DND-41 (cell line): ENCODE measurements around the gene PCID2.

ENCODE experiments used
- ATAC-seq: fragments of 200-7000 bp; cut with Tn5 transposase; 3 replicates; pipeline ENCODE4 v1.9.1; 2021; ENCODE audit warnings: low read depth; ENCODE audit not compliant: insufficient read depth
- DNase-seq: peaks from one replicate; pipeline ENCODE4 v3.0.0-alpha.2; 2020
- H2AFZ ChIP-seq: 2 replicates; pipeline ENCODE4 v1.6.0; 2012; ENCODE audit warnings: low read depth, low read length
- H3K27ac ChIP-seq: 2 replicates; pipeline ENCODE4 v1.5.1; 2012; ENCODE audit warnings: low read length, inconsistent platforms
- H3K27me3 ChIP-seq: fragments of 200-600 bp; sonication (generic); 2 replicates; pipeline ENCODE4 v1.6.0; 2012; ENCODE audit warnings: low read length, mild to moderate bottlenecking, inconsistent platforms; ENCODE audit not compliant: insufficient read depth, poor library complexity
- H3K36me3 ChIP-seq: 2 replicates; pipeline ENCODE4 v1.5.1; 2012; ENCODE audit warnings: low read length, inconsistent platforms; ENCODE audit not compliant: insufficient read depth
- H3K4me1 ChIP-seq: 2 replicates; pipeline ENCODE4 v1.5.1; 2012; ENCODE audit warnings: mild to moderate bottlenecking, low read length; ENCODE audit not compliant: insufficient read depth
- H3K4me2 ChIP-seq: 2 replicates; pipeline ENCODE4 v1.6.0; 2012; ENCODE audit warnings: mild to moderate bottlenecking, moderate library complexity, low read length, inconsistent platforms; ENCODE audit not compliant: insufficient read depth
- H3K4me3 ChIP-seq, 2 experiments: fragments of 200-600 bp in 1 of 2; shearing (Covaris generic) in 1 of 2; 2 replicates each; pipeline ENCODE4 v1.5.1; 2012 to 2016; ENCODE audit warnings: inconsistent platforms in 2 of 2, low read length in 2 of 2, mild to moderate bottlenecking in 2 of 2, low read depth in 1 of 2, moderate library complexity in 1 of 2
- H3K79me2 ChIP-seq: 2 replicates; pipeline ENCODE4 v1.6.0; 2012; ENCODE audit warnings: low read length, inconsistent platforms; ENCODE audit not compliant: insufficient read depth
- H3K9ac ChIP-seq: 2 replicates; pipeline ENCODE4 v1.6.0; 2012; ENCODE audit warnings: low read depth, mild to moderate bottlenecking, inconsistent platforms, low read length, moderate library complexity
- H3K9me3 ChIP-seq: 2 replicates; pipeline ENCODE4 v1.5.1; 2012; ENCODE audit warnings: low read length, moderate library complexity, mild to moderate bottlenecking, inconsistent platforms; ENCODE audit not compliant: insufficient read depth, severe bottlenecking
- H4K20me1 ChIP-seq: 2 replicates; pipeline ENCODE4 v1.6.0; 2012; ENCODE audit warnings: low read length; ENCODE audit not compliant: insufficient read depth
- CTCF ChIP-seq: IDR thresholded peaks from 2 replicates; pipeline ENCODE4 v1.5.1; 2012; ENCODE audit warnings: borderline replicate concordance, low read length, moderate library complexity, mild to moderate bottlenecking; ENCODE audit not compliant: poor library complexity, severe bottlenecking; ENCODE audit errors: extremely low read depth
- EZH2 ChIP-seq: IDR thresholded peaks from 3 replicates; pipeline ENCODE4 v1.6.1; 2012; ENCODE audit warnings: borderline replicate concordance, low read depth, mild to moderate bottlenecking, moderate library complexity, low read length, inconsistent platforms; ENCODE audit not compliant: severe bottlenecking

PCID2 gene

GRCh38 chr13:113147206-113147605 lies 61.3 kb downstream of the PCID2 start:
- ATAC-seq (no peak), DNase-seq (no peak)
- Histone ChIP-seq H2AFZ (no peak overlapping the region), H3K4me3 (no peak overlapping the region), H4K20me1 (no peaks in the 10 kb centered on the region; the same call in 1 of the 2 replicates), H3K9ac (no peak overlapping the region), H3K4me2 (no peak overlapping the region), H3K4me1 (no peaks in the 10 kb centered on the region), H3K27ac (no peak overlapping the region), H3K9me3 (no peaks in the 10 kb centered on the region), H3K36me3 (no peaks in the 10 kb centered on the region), H3K79me2 (no peaks in the 10 kb centered on the region), H3K27me3 (no peaks in the 10 kb centered on the region)
- no peak for TF ChIP-seq EZH2
- no peak for TF ChIP-seq CTCF

GRCh38 chr13:113146750-113147149 lies 61.7 kb downstream of the PCID2 start:
- Histone ChIP-seq H3K27ac (no peak overlapping the region), H3K36me3 (no peaks in the 10 kb centered on the region), H3K9me3 (no peaks in the 10 kb centered on the region), H3K4me3 (no peak overlapping the region), H4K20me1 (no peaks in the 10 kb centered on the region; the same call in 1 of the 2 replicates), H3K4me2 (no peak overlapping the region), H3K79me2 (no peaks in the 10 kb centered on the region), H3K27me3 (no peaks in the 10 kb centered on the region), H2AFZ (no peak overlapping the region), H3K9ac (no peak overlapping the region), H3K4me1 (no peaks in the 10 kb centered on the region)
- TF ChIP-seq EZH2 (no peak), CTCF (no peak)
- ATAC-seq (no peak), DNase-seq (no peak)

GRCh38 chr13:113145911-113146598 lies 62.4 kb downstream of the PCID2 start:
- Histone ChIP-seq H3K27me3 (no peaks in the 10 kb centered on the region), H4K20me1 (no peaks in the 10 kb centered on the region; the same call in 1 of the 2 replicates), H3K4me1 (no peaks in the 10 kb centered on the region), H3K9ac (no peak overlapping the region), H3K36me3 (no peaks in the 10 kb centered on the region), H3K9me3 (no peaks in the 10 kb centered on the region), H3K4me2 (no peak overlapping the region), H3K79me2 (no peaks in the 10 kb centered on the region), H3K27ac (no peak overlapping the region), H3K4me3 (no peak overlapping the region), H2AFZ (no peak overlapping the region)
- DNase-seq (no peak), ATAC-seq (no peak)
- TF ChIP-seq CTCF (no peak), EZH2 (no peak)

- no peak for ATAC-seq
- H3K79me2 ChIP-seq: no peaks in the 10 kb centered on the region
- DNase-seq: no peak
- no peak overlapping the region for H3K9ac ChIP-seq
- H3K9me3 ChIP-seq: no peaks in the 10 kb centered on the region
- H3K36me3 ChIP-seq: no peaks in the 10 kb centered on the region
- H2AFZ ChIP-seq: no peak overlapping the region
- no peaks in the 10 kb centered on the region for H3K27me3 ChIP-seq
- no peak overlapping the region for H3K4me3 ChIP-seq
- H3K27ac ChIP-seq: no peak overlapping the region
- no peak for TF ChIP-seq CTCF
- TF ChIP-seq EZH2: no peak
- no peak overlapping the region for H3K4me2 ChIP-seq
- no peaks in the 10 kb centered on the region; the same call in 1 of the 2 replicates for H4K20me1 ChIP-seq
- H3K4me1 ChIP-seq: no peaks in the 10 kb centered on the region
Observed at GRCh38 chr13:113145496-113145895, 63.0 kb downstream of the PCID2 start.
